ENCODE measurements around the gene MTHFD1. TPM values are rescaled to one million over a fixed set of nuclear protein-coding genes. Genes with fewer than 3 reads are reported as not detected.

Gene MTHFD1
- total RNA-seq, 2 donors from 2014 or later: 30.5 to 42.8 TPM

DNA sequence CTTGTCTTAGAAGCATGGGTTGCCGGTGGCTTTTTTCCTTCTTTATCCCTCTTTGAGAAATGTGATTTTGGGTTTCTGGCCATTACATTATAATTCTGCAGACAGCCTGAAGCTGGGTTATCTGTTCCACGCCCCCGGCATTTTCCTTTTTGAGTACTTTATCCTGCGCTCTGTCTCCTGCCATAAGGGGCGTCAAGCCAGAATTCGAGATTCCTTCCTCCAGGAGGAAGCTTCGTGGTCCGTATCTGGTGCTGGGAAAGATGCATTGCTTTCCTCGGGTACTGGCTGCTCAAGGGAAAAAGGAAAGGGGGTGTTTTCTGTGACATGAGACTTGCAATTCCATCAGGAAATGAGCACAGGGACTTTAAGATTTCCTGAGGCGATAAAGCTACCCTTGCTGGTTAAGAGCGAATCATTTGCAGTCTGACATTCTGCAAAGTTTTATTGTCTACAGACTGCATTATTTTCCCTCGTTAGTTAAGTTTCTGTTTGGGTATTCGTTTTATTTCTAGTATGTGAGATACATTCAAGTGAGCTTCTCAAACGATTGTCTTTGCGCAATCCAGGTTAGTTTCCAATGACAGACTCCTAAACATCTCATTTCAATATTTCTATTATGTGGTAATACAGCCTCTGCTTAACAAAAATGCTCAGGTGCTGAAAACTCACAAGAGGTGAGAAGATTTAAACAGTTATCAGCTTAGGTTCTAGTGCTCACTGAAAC lies 77.8 kb downstream of the MTHFD1 start:
- Histone ChIP-seq H3K9me3 (no peaks in the 10 kb centered on the region), H3K36me3 (no peaks in the 10 kb centered on the region), H3K4me1 (peaks cover 0 to 5% of the 10 kb centered on the region in 2 donors), H3K27me3 (no peaks in the 10 kb centered on the region), H3K27ac (peak overlapping the region; percentile 55 to 57), H3K4me3 (peak overlapping the region; percentile 61 to 78)
- TF ChIP-seq, protein P1, sequence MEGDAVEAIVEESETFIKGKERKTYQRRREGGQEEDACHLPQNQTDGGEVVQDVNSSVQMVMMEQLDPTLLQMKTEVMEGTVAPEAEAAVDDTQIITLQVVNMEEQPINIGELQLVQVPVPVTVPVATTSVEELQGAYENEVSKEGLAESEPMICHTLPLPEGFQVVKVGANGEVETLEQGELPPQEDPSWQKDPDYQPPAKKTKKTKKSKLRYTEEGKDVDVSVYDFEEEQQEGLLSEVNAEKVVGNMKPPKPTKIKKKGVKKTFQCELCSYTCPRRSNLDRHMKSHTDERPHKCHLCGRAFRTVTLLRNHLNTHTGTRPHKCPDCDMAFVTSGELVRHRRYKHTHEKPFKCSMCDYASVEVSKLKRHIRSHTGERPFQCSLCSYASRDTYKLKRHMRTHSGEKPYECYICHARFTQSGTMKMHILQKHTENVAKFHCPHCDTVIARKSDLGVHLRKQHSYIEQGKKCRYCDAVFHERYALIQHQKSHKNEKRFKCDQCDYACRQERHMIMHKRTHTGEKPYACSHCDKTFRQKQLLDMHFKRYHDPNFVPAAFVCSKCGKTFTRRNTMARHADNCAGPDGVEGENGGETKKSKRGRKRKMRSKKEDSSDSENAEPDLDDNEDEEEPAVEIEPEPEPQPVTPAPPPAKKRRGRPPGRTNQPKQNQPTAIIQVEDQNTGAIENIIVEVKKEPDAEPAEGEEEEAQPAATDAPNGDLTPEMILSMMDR (IDR thresholded peaks at IDR 0.05): no peak
- no peak for DNase-seq (ENCODE audit: low spot score)

DNA sequence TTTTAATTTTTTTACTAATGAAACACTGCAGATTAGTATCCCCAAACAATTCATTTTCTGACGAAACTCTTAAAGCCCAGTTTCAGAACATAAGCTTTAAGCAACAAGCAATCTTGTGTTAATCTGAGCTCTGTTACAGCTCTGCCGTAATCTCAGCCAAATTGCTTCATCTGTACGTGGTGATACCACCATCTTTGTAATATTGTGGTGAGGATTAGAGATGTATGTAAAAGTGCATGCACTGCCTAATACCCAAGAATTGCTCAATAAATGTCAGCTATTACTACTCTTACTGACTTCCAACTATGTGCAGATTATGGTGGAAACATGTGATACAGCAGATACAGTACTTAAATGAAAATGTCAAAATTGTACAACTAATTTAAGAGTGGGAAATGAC lies 78.9 kb downstream of the MTHFD1 start:
- H3K9me3 ChIP-seq: no peaks in the 10 kb centered on the region
- H3K27me3 ChIP-seq: no peaks in the 10 kb centered on the region
- no peak overlapping the region for H3K4me3 ChIP-seq
- no peaks in the 10 kb centered on the region for H3K36me3 ChIP-seq
- peaks cover 0 to 5% of the 10 kb centered on the region in 2 donors for H3K4me1 ChIP-seq
- no peak for DNase-seq (ENCODE audit: low spot score)
- TF ChIP-seq, protein P1 (IDR thresholded peaks at IDR 0.05): no peak
- no peak overlapping the region for H3K27ac ChIP-seq

DNA sequence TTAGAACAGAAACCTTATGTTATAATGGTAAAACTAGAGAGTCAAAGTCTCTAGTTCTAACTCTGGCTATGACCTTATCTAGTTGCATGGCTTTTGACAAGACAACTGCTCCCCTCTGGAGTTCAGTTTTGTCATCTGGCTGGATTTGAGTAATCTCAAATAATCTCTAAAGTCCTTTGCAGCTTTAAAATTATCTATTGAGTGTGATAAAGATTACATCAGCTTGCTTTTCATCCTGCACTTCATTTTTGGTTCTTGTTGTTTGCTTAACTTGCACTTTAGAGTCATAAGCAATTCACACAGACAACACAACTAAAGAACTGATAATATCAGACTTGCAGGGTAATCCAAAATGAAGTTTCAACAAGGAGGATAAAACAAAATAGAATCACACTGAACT lies 79.4 kb downstream of the MTHFD1 start:
- Histone ChIP-seq H3K27me3 (no peaks in the 10 kb centered on the region), H3K4me3 (no peak overlapping the region), H3K4me1 (peaks cover 0 to 5% of the 10 kb centered on the region in 2 donors), H3K36me3 (no peaks in the 10 kb centered on the region), H3K27ac (no peak overlapping the region), H3K9me3 (no peaks in the 10 kb centered on the region)
- TF ChIP-seq, protein P1 (IDR thresholded peaks at IDR 0.05): no peak
- DNase-seq (ENCODE audit: low spot score): no peak

DNA sequence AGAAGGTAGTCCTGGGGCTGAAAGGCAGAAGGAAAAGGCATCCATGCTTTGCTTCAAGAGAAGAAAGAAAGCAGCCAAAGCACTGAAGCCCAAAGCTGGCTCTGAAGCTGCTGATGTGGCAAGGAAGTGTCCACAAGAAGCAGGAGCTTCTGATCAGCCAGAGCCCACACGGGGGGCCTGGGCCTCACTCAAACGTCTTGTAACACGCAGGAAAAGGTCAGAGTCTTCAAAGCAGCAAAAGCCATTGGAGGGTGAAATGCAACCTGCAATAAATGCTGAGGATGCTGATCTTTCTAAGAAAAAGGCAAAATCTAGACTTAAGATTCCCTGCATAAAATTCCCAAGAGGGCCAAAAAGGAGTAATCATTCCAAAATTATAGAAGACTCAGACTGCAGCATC lies 80.3 kb downstream of the MTHFD1 start:
- no peak overlapping the region for H3K27ac ChIP-seq

DNA sequence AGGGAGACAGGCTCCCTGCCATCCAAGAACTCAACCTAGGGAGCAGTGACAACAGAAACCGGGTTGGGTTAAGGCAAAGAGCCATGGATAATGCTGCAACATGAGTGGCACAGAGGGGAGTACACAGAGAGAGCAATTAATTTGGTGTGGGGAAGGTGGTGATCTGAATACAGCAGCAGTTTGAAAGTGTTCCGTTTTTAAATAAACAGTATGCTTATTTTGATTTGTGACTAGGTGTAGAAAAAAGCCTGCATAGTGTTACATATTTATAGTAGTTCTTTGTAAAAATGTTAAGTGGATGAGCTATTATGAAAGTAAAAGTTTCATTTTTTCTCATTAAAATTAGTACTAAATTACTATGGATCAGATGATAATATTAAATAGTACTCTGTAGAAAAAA lies 85.9 kb downstream of the MTHFD1 start:
- DNase-seq (ENCODE audit: low spot score): no peak
- Histone ChIP-seq H3K36me3 (no peaks in the 10 kb centered on the region), H3K4me3 (no peak overlapping the region), H3K27ac (no peak overlapping the region), H3K9me3 (no peaks in the 10 kb centered on the region), H3K27me3 (no peaks in the 10 kb centered on the region), H3K4me1 (no peaks in the 10 kb centered on the region)
- TF ChIP-seq, protein P1 (IDR thresholded peaks at IDR 0.05): no peak

More for the DNA sequence above, 80.3 kb downstream of the MTHFD1 start:
- Histone ChIP-seq H3K4me1 (peaks cover 0 to 5% of the 10 kb centered on the region in 2 donors), H3K9me3 (no peaks in the 10 kb centered on the region), H3K4me3 (no peak overlapping the region), H3K36me3 (no peaks in the 10 kb centered on the region), H3K27me3 (no peaks in the 10 kb centered on the region)
- DNase-seq (ENCODE audit: low spot score): no peak
- TF ChIP-seq, protein P1 (IDR thresholded peaks at IDR 0.05): no peak

DNA sequence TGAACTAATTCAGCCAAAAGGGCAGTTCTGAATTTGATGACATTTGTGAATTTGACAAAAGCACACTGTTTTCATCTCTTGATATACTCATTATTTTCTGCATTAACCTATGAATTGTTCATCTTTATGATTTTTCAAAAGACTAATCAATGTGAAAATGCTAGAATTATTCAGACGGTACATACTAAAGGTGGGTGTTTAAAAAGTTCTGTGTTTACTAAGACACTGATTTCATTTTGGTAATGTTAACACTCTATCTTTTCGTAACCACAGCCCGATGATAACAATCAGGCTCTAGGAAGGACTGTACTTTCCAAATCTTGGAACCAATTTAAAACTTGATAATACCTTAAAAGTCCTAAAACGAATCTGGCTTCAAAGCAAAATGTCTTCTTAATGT lies 86.5 kb downstream of the MTHFD1 start:
- DNase-seq (ENCODE audit: low spot score): no peak
- Histone ChIP-seq H3K4me3 (no peak overlapping the region), H3K9me3 (no peaks in the 10 kb centered on the region), H3K27me3 (no peaks in the 10 kb centered on the region), H3K27ac (no peak overlapping the region), H3K4me1 (no peaks in the 10 kb centered on the region), H3K36me3 (no peaks in the 10 kb centered on the region)
- TF ChIP-seq, protein P1 (IDR thresholded peaks at IDR 0.05): no peak
